Kidney epithelial cell (primary cell): Measurements from ENCODE around the gene MOB3A. TPM values are rescaled to one million over a fixed set of nuclear protein-coding genes. Genes with fewer than 3 reads are reported as not detected.

ENCODE experiments used
- DNase-seq: peaks from one replicate; pipeline ENCODE4 v3.0.0-alpha.2; 2010; ENCODE audit warnings: low read depth
- H3K27me3 ChIP-seq: 2 replicates; pipeline ENCODE4 v1.6.0; 2011; ENCODE audit warnings: low read length; ENCODE audit not compliant: control insufficient read depth, insufficient read depth
- H3K36me3 ChIP-seq: 2 replicates; pipeline ENCODE4 v1.5.1; 2011; ENCODE audit warnings: low read length; ENCODE audit not compliant: control insufficient read depth, insufficient read depth
- H3K4me3 ChIP-seq: 2 replicates; pipeline ENCODE4 v1.5.1; 2011; ENCODE audit warnings: low read depth, mild to moderate bottlenecking, control low read depth, low read length
- total RNA-seq: library from RNA; depleted of rRNA; stranded (reverse); fragments of >200 nt; gene quantifications from 2 replicates; pipeline ENCODE4 v1.2.3, GENCODE V29; 2015
- TF ChIP-seq, protein P1 (sequence below): IDR thresholded peaks from 2 replicates; pipeline ENCODE4 v1.5.1; 2011; ENCODE audit warnings: mild to moderate bottlenecking, moderate library complexity, low read length, control low read depth, inconsistent platforms; ENCODE audit not compliant: insufficient read depth, poor library complexity, severe bottlenecking

MOB3A gene
- total RNA-seq, 1 donor from 2014 or later = 40.3 TPM

DNA sequence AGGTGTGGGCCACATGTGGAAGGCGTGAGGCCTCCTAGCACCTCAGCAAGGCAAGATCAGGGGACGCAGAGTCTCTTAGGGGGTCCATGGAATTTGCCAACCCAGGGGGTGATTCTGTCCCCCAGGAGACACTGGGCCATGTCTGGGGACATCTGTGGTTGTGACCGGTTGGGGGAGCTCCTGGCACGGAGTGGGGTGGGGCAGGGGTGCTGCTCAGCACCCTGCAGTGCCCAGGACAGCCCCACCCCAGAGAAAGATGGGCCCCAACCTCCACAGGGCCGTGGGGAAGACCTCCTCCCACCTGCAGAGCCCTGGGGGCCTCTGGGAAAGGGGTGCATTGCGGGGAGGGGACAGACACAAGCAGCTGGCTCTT, 49.1 kb downstream of the MOB3A start:
- Histone ChIP-seq H3K27me3 (no peaks in the 10 kb centered on the region), H3K36me3 (peaks cover 3% of the 10 kb centered on the region), H3K4me3 (no peak overlapping the region)
- TF ChIP-seq, protein P1, sequence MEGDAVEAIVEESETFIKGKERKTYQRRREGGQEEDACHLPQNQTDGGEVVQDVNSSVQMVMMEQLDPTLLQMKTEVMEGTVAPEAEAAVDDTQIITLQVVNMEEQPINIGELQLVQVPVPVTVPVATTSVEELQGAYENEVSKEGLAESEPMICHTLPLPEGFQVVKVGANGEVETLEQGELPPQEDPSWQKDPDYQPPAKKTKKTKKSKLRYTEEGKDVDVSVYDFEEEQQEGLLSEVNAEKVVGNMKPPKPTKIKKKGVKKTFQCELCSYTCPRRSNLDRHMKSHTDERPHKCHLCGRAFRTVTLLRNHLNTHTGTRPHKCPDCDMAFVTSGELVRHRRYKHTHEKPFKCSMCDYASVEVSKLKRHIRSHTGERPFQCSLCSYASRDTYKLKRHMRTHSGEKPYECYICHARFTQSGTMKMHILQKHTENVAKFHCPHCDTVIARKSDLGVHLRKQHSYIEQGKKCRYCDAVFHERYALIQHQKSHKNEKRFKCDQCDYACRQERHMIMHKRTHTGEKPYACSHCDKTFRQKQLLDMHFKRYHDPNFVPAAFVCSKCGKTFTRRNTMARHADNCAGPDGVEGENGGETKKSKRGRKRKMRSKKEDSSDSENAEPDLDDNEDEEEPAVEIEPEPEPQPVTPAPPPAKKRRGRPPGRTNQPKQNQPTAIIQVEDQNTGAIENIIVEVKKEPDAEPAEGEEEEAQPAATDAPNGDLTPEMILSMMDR = no peak
- no peak for DNase-seq

DNA sequence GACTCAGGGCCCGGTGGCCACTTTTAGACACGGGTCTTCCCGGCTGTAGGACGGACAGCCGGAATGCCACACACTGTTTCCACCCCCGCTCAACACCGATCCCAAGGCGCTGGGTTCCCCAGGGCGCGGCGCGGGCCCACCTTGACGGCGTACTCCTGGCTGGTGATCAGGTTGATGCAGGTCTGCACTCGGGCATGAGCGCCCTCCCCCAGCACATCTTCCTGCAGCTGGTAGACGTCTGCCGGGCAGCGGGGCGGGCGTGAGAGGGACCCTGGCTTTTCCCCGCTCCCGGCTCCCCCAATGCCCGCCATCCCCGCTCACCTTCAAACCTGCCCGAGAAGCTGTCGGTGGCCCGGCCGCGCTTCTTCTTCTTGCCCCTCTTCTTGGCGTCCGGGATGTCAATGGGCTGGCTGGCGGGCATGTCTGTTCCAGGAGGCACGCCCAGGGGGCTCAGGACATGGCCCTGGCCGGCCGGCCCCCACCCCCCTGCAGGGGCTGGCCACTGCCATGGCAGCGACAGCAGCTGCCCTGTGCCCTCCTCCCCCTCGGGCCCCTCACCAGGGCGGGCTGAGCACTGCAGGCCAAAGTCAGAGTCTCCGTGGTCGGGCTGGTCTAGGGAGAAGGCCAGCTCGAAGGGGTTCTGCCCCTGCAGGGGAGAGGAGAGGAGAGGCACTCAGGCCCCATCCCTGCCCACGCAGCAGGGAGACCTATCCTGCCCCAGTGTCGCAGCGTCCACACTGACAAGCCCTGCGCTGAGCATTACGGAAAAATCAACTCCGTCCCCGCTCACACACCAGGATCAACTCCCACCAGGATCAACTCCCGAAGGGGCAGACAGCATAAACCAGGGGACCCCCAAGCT, 49.8 kb downstream of the MOB3A start:
- TF ChIP-seq, protein P1 = no peak
- Histone ChIP-seq H3K36me3 (peaks cover 3% of the 10 kb centered on the region), H3K27me3 (no peaks in the 10 kb centered on the region), H3K4me3 (no peak overlapping the region)
- DNase-seq = no peak

DNA sequence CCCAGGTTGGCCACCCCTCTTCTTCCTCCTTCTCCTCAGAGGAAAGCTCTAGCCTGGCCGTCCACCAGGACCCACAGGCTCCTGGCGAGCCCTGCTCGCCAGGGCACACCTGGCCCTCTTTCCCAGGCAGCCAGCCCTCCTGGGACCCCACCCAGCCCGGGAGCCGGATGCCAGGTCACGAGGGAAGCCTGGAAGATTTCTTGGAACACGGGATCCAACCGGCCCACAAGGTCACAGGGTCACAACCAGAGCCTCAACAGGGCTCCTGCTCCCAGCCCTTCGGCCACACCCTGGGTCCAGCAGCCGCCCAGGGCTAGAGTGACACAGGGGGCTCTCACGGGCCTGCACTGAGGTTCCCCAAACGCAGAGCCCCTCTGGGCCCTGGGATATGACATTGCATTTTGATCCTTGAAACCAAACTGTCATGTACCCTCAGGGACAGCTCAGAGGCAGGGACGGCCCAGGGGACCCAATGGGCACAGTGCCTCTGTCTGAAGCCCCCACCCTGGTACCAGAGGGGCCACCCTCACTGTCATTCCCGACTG, 50.6 kb downstream of the MOB3A start:
- H3K27me3 ChIP-seq = no peaks in the 10 kb centered on the region
- no peak for DNase-seq
- H3K36me3 ChIP-seq = peaks cover 3% of the 10 kb centered on the region
- TF ChIP-seq, protein P1 = no peak
- no peak overlapping the region for H3K4me3 ChIP-seq

DNA sequence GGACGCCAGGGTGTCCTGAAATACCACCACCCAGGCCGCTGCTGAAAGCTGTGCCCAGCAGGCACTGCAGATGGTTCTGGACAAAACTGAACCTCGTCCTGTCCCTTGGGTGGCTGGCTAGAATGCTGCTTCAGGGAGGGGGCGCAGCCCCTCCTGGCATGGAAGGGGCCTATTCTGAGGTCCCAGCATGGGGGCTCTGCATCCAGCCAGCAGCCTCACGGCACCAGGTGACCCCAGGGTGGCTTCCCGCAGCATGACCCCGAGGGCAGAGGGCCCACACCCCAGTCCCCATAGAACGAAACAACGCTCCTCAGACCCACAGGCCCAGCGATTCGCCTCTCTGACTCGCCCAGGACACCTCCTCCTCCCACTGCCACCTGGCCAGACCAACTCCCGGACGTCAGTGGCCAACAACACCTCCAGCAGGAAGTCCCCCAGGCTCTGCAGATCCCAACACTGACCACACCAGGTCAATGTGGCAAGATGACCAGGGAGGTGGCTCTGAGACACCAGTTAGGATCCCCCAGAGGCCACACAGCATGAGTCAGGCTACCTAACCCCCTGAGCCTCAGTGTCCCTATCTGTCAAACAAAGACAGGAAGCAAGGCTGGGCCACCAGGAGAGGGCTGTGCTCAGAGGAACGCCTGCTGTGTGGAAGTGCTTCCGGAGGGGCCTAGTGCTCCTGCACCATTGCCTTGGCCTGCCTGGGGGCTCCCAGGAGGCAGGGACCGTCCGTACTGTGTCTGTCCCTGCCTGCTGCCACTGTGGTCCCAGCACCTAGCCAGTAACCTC, 51.2 kb downstream of the MOB3A start:
- peaks cover 3% of the 10 kb centered on the region for H3K36me3 ChIP-seq
- H3K27me3 ChIP-seq = no peaks in the 10 kb centered on the region
- H3K4me3 ChIP-seq = no peak overlapping the region
- no peak for DNase-seq
- TF ChIP-seq, protein P1 = no peak

DNA sequence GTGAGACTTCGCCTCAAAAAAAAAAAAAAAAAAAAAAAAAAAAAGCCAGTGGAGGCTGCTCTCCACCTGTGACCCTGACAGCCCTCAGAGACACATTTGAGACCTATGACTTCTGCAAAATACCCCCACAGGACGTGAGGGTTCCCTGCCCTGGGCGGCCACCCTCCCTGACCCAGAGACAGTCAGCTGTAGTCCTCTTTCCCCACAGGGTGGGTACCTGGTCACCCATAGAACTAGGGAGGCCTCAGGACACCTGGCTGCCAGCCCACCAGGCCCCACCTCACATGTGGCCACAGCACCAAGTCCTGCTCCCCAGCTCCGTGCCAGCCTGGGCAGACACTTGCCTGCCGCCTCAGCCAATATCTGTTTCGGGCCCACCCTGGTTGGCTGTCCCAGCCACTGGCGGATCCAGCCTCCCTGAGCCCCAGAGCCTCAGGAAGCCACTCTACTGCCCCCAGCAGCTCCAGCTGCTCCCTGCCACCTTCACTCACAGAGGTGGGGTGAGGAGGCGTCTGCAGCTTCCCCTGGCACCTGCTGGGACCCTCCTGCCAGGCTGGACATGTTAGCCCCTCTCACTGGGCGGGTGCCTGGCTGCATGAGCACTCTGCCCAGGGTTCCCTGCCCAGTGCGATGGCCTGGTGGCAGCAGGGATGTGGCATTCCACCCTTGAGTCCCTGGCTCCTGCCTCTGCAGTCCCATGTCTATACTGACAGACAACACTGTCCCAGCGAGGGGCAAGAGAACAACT, 52.0 kb downstream of the MOB3A start:
- TF ChIP-seq, protein P1 = no peak
- Histone ChIP-seq H3K27me3 (no peaks in the 10 kb centered on the region), H3K4me3 (no peak overlapping the region), H3K36me3 (peaks cover 4% of the 10 kb centered on the region)
- DNase-seq = no peak
